ENCODE results near the gene C2CD2.

- TF ChIP-seq CTCF (IDR thresholded peaks at IDR 0.05) (no peak), EZH2 (IDR thresholded peaks at IDR 0.05; ENCODE audit: borderline replicate concordance, insufficient read depth, low read depth, low read length, poor library complexity, severe bottlenecking) (no peak)
Measured at GRCh38 chr21:41881051-41881450, 72.8 kb downstream of the C2CD2 start.
